Osteoblast (primary cell): ENCODE results near the gene STX19. TPM values are rescaled to one million over a fixed set of nuclear protein-coding genes. Genes with fewer than 3 reads are reported as not detected.
A peak's percentile ranks its signal among the peaks of the same experiment; 100 is the strongest.

Experiments
- DNase-seq: peaks from one replicate; pipeline ENCODE4 v3.0.0; 2011; ENCODE audit warnings: low spot score, mixed read lengths; ENCODE audit not compliant: insufficient read length; ENCODE audit errors: missing footprints
- H2AFZ ChIP-seq: 2 replicates; pipeline ENCODE4 v1.6.0; 2011; ENCODE audit warnings: mild to moderate bottlenecking, low read length
- H3K27ac ChIP-seq: 2 replicates; pipeline ENCODE4 v1.5.1; 2011; ENCODE audit warnings: mild to moderate bottlenecking, low read depth, low read length, moderate library complexity
- H3K27me3 ChIP-seq: 2 replicates; pipeline ENCODE4 v1.6.0; 2012; ENCODE audit warnings: mild to moderate bottlenecking, control low read depth, inconsistent platforms, low read length, moderate library complexity; ENCODE audit not compliant: insufficient read depth
- H3K36me3 ChIP-seq: 2 replicates; pipeline ENCODE4 v1.5.1; 2011; ENCODE audit warnings: mild to moderate bottlenecking, low read length, control low read depth, moderate library complexity; ENCODE audit not compliant: insufficient read depth
- H3K4me1 ChIP-seq: 2 replicates; pipeline ENCODE4 v1.5.1; 2011; ENCODE audit warnings: mild to moderate bottlenecking, low read length, control low read depth, moderate library complexity; ENCODE audit not compliant: insufficient read depth
- H3K4me2 ChIP-seq: 2 replicates; pipeline ENCODE4 v1.6.0; 2011; ENCODE audit warnings: mild to moderate bottlenecking, low read length; ENCODE audit not compliant: insufficient read depth
- H3K4me3 ChIP-seq: fragments of 200-600 bp; sonication (generic); 3 replicates; pipeline ENCODE4 v1.5.1; 2012; ENCODE audit warnings: mild to moderate bottlenecking, low read length, inconsistent platforms; ENCODE audit not compliant: insufficient read depth
- H3K79me2 ChIP-seq: 2 replicates; pipeline ENCODE4 v1.6.0; 2012; ENCODE audit warnings: mild to moderate bottlenecking, low read length, control low read depth, inconsistent platforms; ENCODE audit not compliant: insufficient read depth
- H3K9me3 ChIP-seq: 2 replicates; pipeline ENCODE4 v1.5.1; 2011; ENCODE audit warnings: low read depth, low read length, control low read depth
- H4K20me1 ChIP-seq: 2 replicates; pipeline ENCODE4 v1.6.0; 2012; ENCODE audit warnings: mild to moderate bottlenecking, low read length, control low read depth; ENCODE audit not compliant: insufficient read depth
- CTCF ChIP-seq: IDR thresholded peaks from 2 replicates; pipeline ENCODE4 v1.5.1; 2011; ENCODE audit warnings: mild to moderate bottlenecking, low read depth, low read length, moderate library complexity; ENCODE audit errors: extremely low read depth
- total RNA-seq: library from RNA; depleted of rRNA; stranded (reverse); fragments of >200 nt; gene quantifications from 2 replicates; pipeline ENCODE4 v1.2.3, GENCODE V29; 2012

STX19 gene
- total RNA-seq, 1 donor, result under 0.01 TPM

- peaks cover 21% of the 10 kb centered on the region for H3K79me2 ChIP-seq
- H3K4me1 ChIP-seq, result peaks cover 15% of the 10 kb centered on the region
- H2AFZ ChIP-seq, result peak within 1 kb of the TSS; percentile 94
- no peaks in the 10 kb centered on the region for H3K36me3 ChIP-seq
- no peak for TF ChIP-seq CTCF
- H3K4me2 ChIP-seq, result peak within 1 kb of the TSS; percentile 94
- H3K27ac ChIP-seq, result peak within 1 kb of the TSS; percentile 99
- no peaks in the 10 kb centered on the region for H3K9me3 ChIP-seq
- DNase-seq, result peak; percentile 91
- H3K27me3 ChIP-seq, result no peaks in the 10 kb centered on the region
- H4K20me1 ChIP-seq, result no peaks in the 10 kb centered on the region
- H3K4me3 ChIP-seq, result peak within 1 kb of the TSS; percentile 88
Observed at GRCh38 chr3:94062513-94063404, 34.4 kb upstream of the STX19 start, which contains the start of the genes DHFR2 and NSUN3. TSS of gene DHFR2 (minus strand) at chr3:94062916. CDS start at chr3:94061511, 1,405 bp downstream. TSS of gene NSUN3 (plus strand) at chr3:94063061. CDS start at chr3:94063127, 66 bp downstream.

- Histone ChIP-seq H3K4me3 (no peak overlapping the region), H3K79me2 (peaks cover 20% of the 10 kb centered on the region), H2AFZ (no peak overlapping the region), H3K9me3 (no peaks in the 10 kb centered on the region), H3K4me2 (no peak overlapping the region), H3K27me3 (no peaks in the 10 kb centered on the region), H3K4me1 (peaks cover 15% of the 10 kb centered on the region), H3K27ac (no peak overlapping the region), H4K20me1 (no peaks in the 10 kb centered on the region), H3K36me3 (no peaks in the 10 kb centered on the region)
- no peak for DNase-seq
- TF ChIP-seq CTCF, result no peak
Observed at GRCh38 chr3:94061297-94061696, 32.9 kb upstream of the STX19 start.

- Histone ChIP-seq H3K9me3 (no peaks in the 10 kb centered on the region), H3K4me2 (no peak overlapping the region), H4K20me1 (no peaks in the 10 kb centered on the region), H3K79me2 (no peaks in the 10 kb centered on the region), H3K4me1 (no peaks in the 10 kb centered on the region), H3K4me3 (no peak overlapping the region), H3K27ac (no peak overlapping the region), H3K27me3 (no peaks in the 10 kb centered on the region), H3K36me3 (peaks cover 7% of the 10 kb centered on the region), H2AFZ (no peak overlapping the region)
- TF ChIP-seq CTCF, result no peak
- no peak for DNase-seq
Observed at GRCh38 chr3:94050546-94050945, 22.1 kb upstream of the STX19 start.

- TF ChIP-seq CTCF, result no peak
- peaks cover 7% of the 10 kb centered on the region for H3K36me3 ChIP-seq
- H3K27me3 ChIP-seq, result no peaks in the 10 kb centered on the region
Observed at GRCh38 chr3:94049267-94049666, 20.9 kb upstream of the STX19 start.

More at GRCh38 chr3:94049267-94049666, 20.9 kb upstream of the STX19 start:
- H3K4me2 ChIP-seq, result no peak overlapping the region
- no peaks in the 10 kb centered on the region for H3K4me1 ChIP-seq
- no peaks in the 10 kb centered on the region for H3K79me2 ChIP-seq
- no peak overlapping the region for H3K4me3 ChIP-seq
- no peak for DNase-seq
- H2AFZ ChIP-seq, result no peak overlapping the region
- no peaks in the 10 kb centered on the region for H4K20me1 ChIP-seq
- H3K9me3 ChIP-seq, result no peaks in the 10 kb centered on the region
- no peak overlapping the region for H3K27ac ChIP-seq
